Right lobe of liver (tissue), 4 donors: ENCODE results near the gene OST4.

Source experiments
- CTCF ChIP-seq, 4 donors: fragments of 200-600 bp in 3 of 4; fragments of 450-650 bp in 1 of 4; IDR thresholded peaks; one replicate each; pipeline versions ENCODE4 v1.5.1 to v1.8.0; 2016 to 2022; ENCODE audit warnings: antibody characterized with exemption in 4 of 4, mild to moderate bottlenecking in 2 of 4
- POLR2A ChIP-seq: fragments of 450-650 bp; IDR thresholded peaks from one replicate; pipeline ENCODE4 v1.6.1; 2017; ENCODE audit warnings: antibody characterized with exemption, mild to moderate bottlenecking
- donor health status: DM: no; HTN: no; CAD: no.
- donor health status: DM: no; HTN: no; CAD: no.
- donor health status: DM: no; HTN: yes; CAD: no.

GRCh38 chr2:27058210-27058609 lies 13.2 kb downstream of the OST4 start:
- TF ChIP-seq CTCF (IDR thresholded peaks at IDR 0.05) (no peak), POLR2A (no peak)
